Measurements from ENCODE around the gene EMC8. TPM values are rescaled to one million over a fixed set of nuclear protein-coding genes. Genes with fewer than 3 reads are reported as not detected.

The EMC8 gene
- polyA plus RNA-seq, 1 of the 3 experiments (the other 2 are of a cell fraction): 45.9 TPM

DNA sequence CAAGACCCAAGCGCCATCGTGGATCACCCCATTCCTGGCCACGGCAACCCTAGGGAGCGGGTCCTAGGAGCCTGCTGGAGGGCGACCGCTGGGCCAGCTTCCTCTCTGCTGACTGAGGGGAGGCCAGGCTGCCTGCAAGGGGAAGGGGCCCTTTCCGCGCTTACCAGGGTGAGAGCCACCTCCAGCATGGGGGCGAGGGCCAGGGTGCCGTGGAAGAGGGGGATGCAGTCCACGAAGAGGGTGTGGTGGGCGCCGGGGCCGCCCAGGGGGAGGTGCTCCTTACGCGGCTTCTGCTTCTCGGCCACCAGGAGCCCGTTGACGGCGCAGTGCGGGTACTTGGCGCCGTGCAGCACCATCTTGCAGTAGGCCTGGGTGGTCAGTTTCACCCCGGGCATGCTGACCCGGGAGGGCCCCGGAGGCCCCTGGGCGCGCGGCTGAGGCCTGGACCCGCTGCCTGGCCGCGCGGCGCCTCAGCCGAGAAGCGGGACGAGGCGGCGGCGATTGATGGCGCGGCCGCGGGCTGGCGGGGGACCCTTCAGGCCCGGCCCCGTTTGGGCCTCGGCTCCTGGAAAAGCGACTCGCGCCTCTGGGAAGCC is 345 bp downstream of the EMC8 start:
- Histone ChIP-seq H3K9ac (peak overlapping the region; percentile 96), H3K9me2 (no peaks in the 10 kb centered on the region), H3K4me1 (ENCODE audit: control insufficient read depth in 1 of 2, insufficient read depth in 2 of 2, low read depth in 1 of 2, low read length in 1 of 2) (peaks cover 14 to 15% of the 10 kb centered on the region in 2 experiments; a peak in 2 of 4 replicates), H3K27ac (ENCODE audit: low read depth in 2 of 2, low read length in 1 of 2) (peak overlapping the region; percentile 66 to 69; a peak in 3 of 4 replicates), H3K4me2 (peak overlapping the region; percentile 98), H3K27me3 (ENCODE audit: insufficient read depth) (no peaks in the 10 kb centered on the region), H3F3A (replicated peaks; ENCODE audit: insufficient read depth) (peaks cover 3% of the 10 kb centered on the region), H3K79me2 (ENCODE audit: insufficient read depth) (peaks cover 96% of the 10 kb centered on the region), H3K9me3 (no peaks in the 10 kb centered on the region), H2AFZ (ENCODE audit: low read depth) (0 out of 2 replicates have a peak overlapping the region, but pooled peaks have one; percentile 46), H3K4me3 (ENCODE audit: low read depth in 2 of 2, low read length in 1 of 2) (peak overlapping the region; percentile 88 to 96), H3K36me3 (replicated peaks in 1 of 2; ENCODE audit: control insufficient read depth in 1 of 2, insufficient read depth in 2 of 2, low read length in 1 of 2) (peaks cover 47 to 50% of the 10 kb centered on the region in 2 experiments), H4K20me1 (ENCODE audit: insufficient read depth) (peaks cover 62% of the 10 kb centered on the region)
- TF ChIP-seq, protein P1, sequence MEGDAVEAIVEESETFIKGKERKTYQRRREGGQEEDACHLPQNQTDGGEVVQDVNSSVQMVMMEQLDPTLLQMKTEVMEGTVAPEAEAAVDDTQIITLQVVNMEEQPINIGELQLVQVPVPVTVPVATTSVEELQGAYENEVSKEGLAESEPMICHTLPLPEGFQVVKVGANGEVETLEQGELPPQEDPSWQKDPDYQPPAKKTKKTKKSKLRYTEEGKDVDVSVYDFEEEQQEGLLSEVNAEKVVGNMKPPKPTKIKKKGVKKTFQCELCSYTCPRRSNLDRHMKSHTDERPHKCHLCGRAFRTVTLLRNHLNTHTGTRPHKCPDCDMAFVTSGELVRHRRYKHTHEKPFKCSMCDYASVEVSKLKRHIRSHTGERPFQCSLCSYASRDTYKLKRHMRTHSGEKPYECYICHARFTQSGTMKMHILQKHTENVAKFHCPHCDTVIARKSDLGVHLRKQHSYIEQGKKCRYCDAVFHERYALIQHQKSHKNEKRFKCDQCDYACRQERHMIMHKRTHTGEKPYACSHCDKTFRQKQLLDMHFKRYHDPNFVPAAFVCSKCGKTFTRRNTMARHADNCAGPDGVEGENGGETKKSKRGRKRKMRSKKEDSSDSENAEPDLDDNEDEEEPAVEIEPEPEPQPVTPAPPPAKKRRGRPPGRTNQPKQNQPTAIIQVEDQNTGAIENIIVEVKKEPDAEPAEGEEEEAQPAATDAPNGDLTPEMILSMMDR (IDR thresholded peaks at IDR 0.05): peak; percentile 15
- no peak for TF ChIP-seq TEAD4 (IDR thresholded peaks at IDR 0.05; ENCODE audit: borderline replicate concordance, insufficient read depth)
- CTCF ChIA-PET: interaction anchor here (1.3 to 1.8 kb wide), 2 partner anchors 20 to 22 kb away, joined by 3 to 10 read pairs; no protein-coding TSS in a partner anchor
- POLR2A ChIA-PET: no interaction called here
- 0% methylated on average over 3 of the region's 51 CpGs for WGBS (ENCODE audit: low lambda C conversion rate)
- DNase-seq: peak; percentile 84

GRCh38 chr16:85798283-85798776 is 1.0 kb downstream of the EMC8 start:
- H3K36me3 ChIP-seq (replicated peaks in 1 of 2; ENCODE audit: control insufficient read depth in 1 of 2, insufficient read depth in 2 of 2, low read length in 1 of 2): peaks cover 48 to 49% of the 10 kb centered on the region in 2 experiments
- 11% methylated on average over 17 of the region's 17 CpGs for WGBS (ENCODE audit: low lambda C conversion rate)
- peak overlapping the region; percentile 88 to 96 for H3K4me3 ChIP-seq (ENCODE audit: low read depth in 2 of 2, low read length in 1 of 2)
- H2AFZ ChIP-seq (ENCODE audit: low read depth): 0 out of 2 replicates have a peak overlapping the region, but pooled peaks have one; percentile 46
- DNase-seq: no peak
- H3K79me2 ChIP-seq (ENCODE audit: insufficient read depth): peaks cover 98% of the 10 kb centered on the region
- peaks cover 65% of the 10 kb centered on the region for H4K20me1 ChIP-seq (ENCODE audit: insufficient read depth)
- H3K9ac ChIP-seq: peak overlapping the region; percentile 96
- no peaks in the 10 kb centered on the region for H3K9me2 ChIP-seq
- ChIA-PET CTCF (interaction anchor here (1.3 to 1.8 kb wide), 2 partner anchors 21 to 23 kb away, joined by 3 to 10 read pairs; no protein-coding TSS in a partner anchor), POLR2A (no interaction called here)
- H3K4me1 ChIP-seq (ENCODE audit: control insufficient read depth in 1 of 2, insufficient read depth in 2 of 2, low read depth in 1 of 2, low read length in 1 of 2): peaks cover 14 to 15% of the 10 kb centered on the region in 2 experiments; a peak in 2 of 4 replicates
- H3K9me3 ChIP-seq: no peaks in the 10 kb centered on the region
- peak overlapping the region; percentile 98 for H3K4me2 ChIP-seq
- TF ChIP-seq MXI1 (IDR thresholded peaks at IDR 0.05; ENCODE audit: low read depth, low read length): no peak
- no peak for TF ChIP-seq SIN3A (IDR thresholded peaks at IDR 0.05; ENCODE audit: borderline replicate concordance, low read depth, low read length)
- TF ChIP-seq GATA2 (CRISPR knock-in tag; IDR thresholded peaks at IDR 0.05): no peak
- TF ChIP-seq YY1 (IDR thresholded peaks at IDR 0.05; ENCODE audit: low read depth): no peak
- TF ChIP-seq ELF1 (IDR thresholded peaks at IDR 0.05): no peak
- TF ChIP-seq, protein P2, sequence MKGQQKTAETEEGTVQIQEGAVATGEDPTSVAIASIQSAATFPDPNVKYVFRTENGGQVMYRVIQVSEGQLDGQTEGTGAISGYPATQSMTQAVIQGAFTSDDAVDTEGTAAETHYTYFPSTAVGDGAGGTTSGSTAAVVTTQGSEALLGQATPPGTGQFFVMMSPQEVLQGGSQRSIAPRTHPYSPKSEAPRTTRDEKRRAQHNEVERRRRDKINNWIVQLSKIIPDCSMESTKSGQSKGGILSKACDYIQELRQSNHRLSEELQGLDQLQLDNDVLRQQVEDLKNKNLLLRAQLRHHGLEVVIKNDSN (IDR thresholded peaks at IDR 0.05; ENCODE audit: borderline replicate concordance, low read depth): no peak
- TF ChIP-seq IRF3 (IDR thresholded peaks at IDR 0.05; ENCODE audit: low read depth, low read length): no peak
- TF ChIP-seq RFX5 (IDR thresholded peaks at IDR 0.05; ENCODE audit: low read length): no peak
- no peak for TF ChIP-seq POLR2AphosphoS5 (IDR thresholded peaks at IDR 0.05; ENCODE audit: low read depth, low read length)
- TF ChIP-seq FOXM1 (IDR thresholded peaks at IDR 0.05; ENCODE audit: low read depth): no peak
- TF ChIP-seq, protein P3, sequence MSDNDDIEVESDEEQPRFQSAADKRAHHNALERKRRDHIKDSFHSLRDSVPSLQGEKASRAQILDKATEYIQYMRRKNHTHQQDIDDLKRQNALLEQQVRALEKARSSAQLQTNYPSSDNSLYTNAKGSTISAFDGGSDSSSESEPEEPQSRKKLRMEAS (IDR thresholded peaks at IDR 0.05; ENCODE audit: low read depth): no peak
- TF ChIP-seq RXRA (IDR thresholded peaks at IDR 0.05; ENCODE audit: borderline replicate concordance, low read depth): no peak
- peaks cover 3% of the 10 kb centered on the region for H3F3A ChIP-seq (replicated peaks; ENCODE audit: insufficient read depth)
- H3K27ac ChIP-seq (ENCODE audit: low read depth in 2 of 2, low read length in 1 of 2): peak overlapping the region in 1 of 2 experiments; percentile 69; a peak in 2 of 4 replicates
- no peaks in the 10 kb centered on the region for H3K27me3 ChIP-seq (ENCODE audit: insufficient read depth)
